Left lung (tissue), 10 donors: ENCODE data around the gene FABP3. TPM values are rescaled to one million over a fixed set of nuclear protein-coding genes. Genes with fewer than 3 reads are reported as not detected.
"Not testable (repeated sequence)": the region's sequence is repeated elsewhere in the genome, so short reads cannot be mapped to it uniquely, and the experiment has no call there.

Experiments used
- ATAC-seq: fragments of 200-7000 bp; cut with Tn5 transposase; one replicate; pipeline ENCODE4 v1.9.1; 2020; ENCODE audit warnings: moderate library complexity
- DNase-seq, 4 donors: peaks; one replicate each; pipeline ENCODE4 v3.0.0-alpha.2; 2013 to 2020
- H3K27ac ChIP-seq, 2 donors: fragments of 200-600 bp; sonication (generic) in 1 of 2; one replicate each; pipeline versions ENCODE4 v1.5.0 to v1.8.0; 2020 to 2021
- H3K27me3 ChIP-seq, 2 donors: fragments of 200-600 bp; sonication (generic) in 1 of 2; one replicate each; pipeline versions ENCODE4 v1.5.0 to v1.8.0; 2020 to 2021
- H3K36me3 ChIP-seq, 2 donors: fragments of 200-600 bp; sonication (generic) in 1 of 2; one replicate each; pipeline versions ENCODE4 v1.5.0 to v1.8.0; 2020 to 2021
- H3K4me1 ChIP-seq, 2 donors: fragments of 200-600 bp; one replicate each; pipeline ENCODE4 v1.8.0; 2021
- H3K4me3 ChIP-seq, 2 donors: fragments of 200-600 bp; sonication (generic) in 1 of 2; one replicate each; pipeline versions ENCODE4 v1.5.0 to v1.8.0; 2020 to 2021; ENCODE audit warnings: mild to moderate bottlenecking in 1 of 2
- H3K9me3 ChIP-seq, 2 donors: fragments of 200-600 bp; sonication (generic) in 1 of 2; one replicate each; pipeline versions ENCODE4 v1.5.0 to v1.8.0; 2020 to 2021
- intact Hi-C, 2 donors: fragments of 100-400 bp; cut with DNase I; formaldehyde crosslinking; loops; one replicate each; pipeline versions ENCODE4 v1.11.2 to v1.14.2; 2022
- polyA plus RNA-seq, 6 donors: library from polyadenylated mRNA; unstranded; fragments of 120-200 nt; gene quantifications; one replicate each; pipeline ENCODE4 v1.2.1, GENCODE V29; 2013; ENCODE audit not compliant: insufficient read length in 6 of 6
- total RNA-seq, 2 donors: library from RNA; stranded (reverse); fragmentation: NEBNext Ultra II Directional; extraction: Animal tissue kit (Norgen Biotek cat#: 25700); gene quantifications; one replicate each; pipeline ENCODE4 v1.2.1, GENCODE V29; 2021
- TF ChIP-seq, protein P1 (sequence below), 2 donors: fragments of 200-600 bp; sonication (generic) in 1 of 2; IDR thresholded peaks; one replicate each; pipeline versions ENCODE4 v1.5.0 to v1.8.0; 2021; ENCODE audit warnings: antibody characterized with exemption in 2 of 2
- donor health status: DM: no; HTN: yes; CAD: no.
- donor health status: DM: no; HTN: no; CAD: no.

Gene FABP3
- total and polyA plus RNA-seq, 8 donors, result 7.7 to 71.0 (median 9.4) TPM

DNA sequence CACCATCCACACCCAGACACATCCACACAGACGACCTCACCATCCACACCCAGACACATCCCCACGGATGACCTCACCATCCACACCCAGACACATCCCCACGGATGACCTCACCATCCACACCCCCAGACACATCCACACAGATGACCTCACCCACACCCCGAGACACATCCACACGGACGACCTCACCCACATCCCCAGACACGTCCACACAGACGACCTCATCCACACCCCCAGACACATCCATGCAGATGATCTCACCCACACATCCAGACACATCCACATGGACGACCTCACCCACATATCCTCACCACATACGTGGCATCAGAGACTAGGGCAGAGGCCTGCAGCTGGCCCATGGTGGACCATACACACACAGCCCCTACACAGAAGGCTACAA is 14.7 kb upstream of the FABP3 start:
- H3K27me3 ChIP-seq, result no peaks in the 10 kb centered on the region
- no peaks in the 10 kb centered on the region for H3K9me3 ChIP-seq
- intact Hi-C loops, result no loop called here
- ATAC-seq (no peak), DNase-seq (no peak)
- no peak overlapping the region for H3K27ac ChIP-seq
- H3K4me3 ChIP-seq, result no peak overlapping the region
- no peaks in the 10 kb centered on the region for H3K36me3 ChIP-seq
- no peaks in the 10 kb centered on the region for H3K4me1 ChIP-seq
- TF ChIP-seq, protein P1, sequence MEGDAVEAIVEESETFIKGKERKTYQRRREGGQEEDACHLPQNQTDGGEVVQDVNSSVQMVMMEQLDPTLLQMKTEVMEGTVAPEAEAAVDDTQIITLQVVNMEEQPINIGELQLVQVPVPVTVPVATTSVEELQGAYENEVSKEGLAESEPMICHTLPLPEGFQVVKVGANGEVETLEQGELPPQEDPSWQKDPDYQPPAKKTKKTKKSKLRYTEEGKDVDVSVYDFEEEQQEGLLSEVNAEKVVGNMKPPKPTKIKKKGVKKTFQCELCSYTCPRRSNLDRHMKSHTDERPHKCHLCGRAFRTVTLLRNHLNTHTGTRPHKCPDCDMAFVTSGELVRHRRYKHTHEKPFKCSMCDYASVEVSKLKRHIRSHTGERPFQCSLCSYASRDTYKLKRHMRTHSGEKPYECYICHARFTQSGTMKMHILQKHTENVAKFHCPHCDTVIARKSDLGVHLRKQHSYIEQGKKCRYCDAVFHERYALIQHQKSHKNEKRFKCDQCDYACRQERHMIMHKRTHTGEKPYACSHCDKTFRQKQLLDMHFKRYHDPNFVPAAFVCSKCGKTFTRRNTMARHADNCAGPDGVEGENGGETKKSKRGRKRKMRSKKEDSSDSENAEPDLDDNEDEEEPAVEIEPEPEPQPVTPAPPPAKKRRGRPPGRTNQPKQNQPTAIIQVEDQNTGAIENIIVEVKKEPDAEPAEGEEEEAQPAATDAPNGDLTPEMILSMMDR (IDR thresholded peaks at IDR 0.05), result no peak

DNA sequence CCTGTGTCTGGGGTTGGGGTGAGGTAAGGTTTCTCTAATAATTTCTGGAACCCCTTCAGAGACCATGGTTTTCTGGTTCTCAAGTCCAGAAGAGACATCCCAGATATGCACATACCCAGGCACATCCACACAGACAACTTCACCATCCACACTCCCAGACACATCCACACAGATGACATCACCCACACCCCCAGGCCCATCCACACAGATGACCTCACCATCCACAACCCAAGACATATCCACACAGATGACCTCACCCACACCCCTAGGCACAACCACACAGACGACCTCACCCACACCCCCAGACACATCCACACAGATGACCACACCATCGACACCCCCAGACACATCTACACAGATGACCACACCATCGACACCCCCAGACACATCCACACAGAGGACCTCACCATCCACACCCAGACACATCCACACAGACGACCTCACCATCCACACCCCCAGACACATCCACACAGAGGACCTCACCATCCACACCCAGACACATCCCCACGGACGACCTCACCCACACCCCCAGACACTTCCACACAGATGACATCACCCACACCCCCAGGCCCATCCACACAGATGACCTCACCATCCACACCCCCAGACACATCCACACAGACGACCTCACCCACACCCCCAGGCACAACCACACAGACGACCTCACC is 13.8 kb upstream of the FABP3 start:
- H3K27ac ChIP-seq, H3K4me3 ChIP-seq, ATAC-seq, H3K4me1 ChIP-seq, H3K27me3 ChIP-seq, DNase-seq, intact Hi-C loops, H3K36me3 ChIP-seq, H3K9me3 ChIP-seq: not testable (repeated sequence)

DNA sequence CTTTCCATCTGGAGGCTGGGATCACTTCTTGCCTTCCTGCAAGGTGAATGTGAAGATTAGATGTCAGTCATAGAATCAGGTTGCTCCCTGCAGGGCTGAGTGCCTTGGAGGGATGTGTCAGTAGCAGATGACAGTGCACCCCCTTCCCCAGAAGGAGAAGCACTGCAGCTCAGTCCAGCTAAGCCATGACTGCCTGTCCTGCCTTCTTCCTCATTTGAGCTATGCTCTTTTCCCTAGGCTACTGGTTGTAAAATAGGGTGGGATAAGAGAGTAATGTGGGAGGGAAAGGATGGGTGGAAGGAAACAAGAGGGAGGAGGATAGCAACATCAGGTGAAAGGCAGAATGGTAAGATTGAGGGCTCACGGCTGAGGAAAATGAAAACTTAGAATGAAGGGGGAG is 11.1 kb upstream of the FABP3 start:
- TF ChIP-seq, protein P1 (IDR thresholded peaks at IDR 0.05), result no peak
- Histone ChIP-seq H3K27ac (no peak overlapping the region), H3K9me3 (no peaks in the 10 kb centered on the region), H3K36me3 (no peaks in the 10 kb centered on the region), H3K4me3 (no peak overlapping the region), H3K4me1 (no peaks in the 10 kb centered on the region), H3K27me3 (no peaks in the 10 kb centered on the region)
- ATAC-seq (peak; percentile 28), DNase-seq (no peak)
- intact Hi-C loops, result no loop called here

- no peaks in the 10 kb centered on the region for H3K36me3 ChIP-seq
- H3K27me3 ChIP-seq, result no peaks in the 10 kb centered on the region
- H3K27ac ChIP-seq, result no peak overlapping the region
- TF ChIP-seq, protein P1 (IDR thresholded peaks at IDR 0.05), result no peak
- ATAC-seq (no peak), DNase-seq (no peak)
- H3K9me3 ChIP-seq, result no peaks in the 10 kb centered on the region
- intact Hi-C loops, result no loop called here
- H3K4me3 ChIP-seq, result no peak overlapping the region
- H3K4me1 ChIP-seq, result no peaks in the 10 kb centered on the region
These were observed 9.6 kb upstream of the FABP3 start for GRCh38 chr1:31382379-31382989.

DNA sequence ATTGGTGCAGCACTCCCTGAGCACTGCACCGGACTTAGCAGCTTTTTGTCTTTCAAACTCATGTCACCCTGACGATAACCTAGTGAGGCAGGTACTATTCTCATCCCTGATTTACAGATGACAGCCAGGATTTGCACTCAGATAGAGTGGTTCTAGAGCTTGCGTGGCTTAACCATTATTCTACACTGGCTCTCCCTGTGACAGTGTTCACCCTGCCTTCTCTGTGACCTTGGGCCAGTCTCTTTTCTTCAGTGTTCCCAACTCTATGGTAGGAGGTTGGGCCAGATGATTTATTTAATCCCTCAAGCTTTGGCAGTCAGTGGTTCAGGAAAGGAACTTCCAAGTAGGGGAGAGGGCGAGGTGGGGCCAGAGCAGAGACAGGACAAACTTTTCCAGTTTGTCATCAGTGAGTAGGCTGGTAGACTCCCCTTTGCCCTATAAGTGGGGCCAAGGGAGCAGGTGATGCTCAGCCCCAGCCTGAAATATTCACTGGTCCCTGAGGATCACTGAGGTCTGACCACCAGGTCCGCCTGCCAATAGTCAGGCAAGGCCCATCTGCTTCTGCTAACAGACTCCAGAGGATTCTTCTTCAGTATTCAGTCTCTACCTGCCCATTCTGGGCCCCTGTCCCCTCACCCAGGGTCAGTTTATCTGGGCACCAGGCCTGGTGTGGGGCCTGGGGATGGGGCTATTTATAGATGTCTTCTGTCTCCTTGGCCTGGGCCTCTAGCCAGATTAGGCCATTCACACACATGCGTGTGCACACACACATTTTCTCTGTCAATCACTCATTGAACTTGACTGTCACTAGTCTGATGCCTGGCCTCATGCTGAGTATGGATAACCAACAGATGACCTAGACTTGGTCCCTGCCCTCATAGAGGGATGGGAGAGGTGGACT is 8.8 kb upstream of the FABP3 start:
- DNase-seq (no peak), ATAC-seq (no peak)
- TF ChIP-seq, protein P1 (IDR thresholded peaks at IDR 0.05), result no peak
- intact Hi-C loops, result no loop called here
- Histone ChIP-seq H3K9me3 (no peaks in the 10 kb centered on the region), H3K36me3 (no peaks in the 10 kb centered on the region), H3K4me3 (no peak overlapping the region), H3K27ac (no peak overlapping the region), H3K4me1 (no peaks in the 10 kb centered on the region), H3K27me3 (no peaks in the 10 kb centered on the region)
